HCEC 1CT (cell line): ENCODE results near the gene SLC25A30.
A peak's percentile ranks its signal among the peaks of the same experiment; 100 is the strongest.
"Not testable (repeated sequence)": the region's sequence is repeated elsewhere in the genome, so short reads cannot be mapped to it uniquely, and the experiment has no call there.

Experiments
- DNase-seq: peaks from one replicate; pipeline ENCODE4 v3.0.0-alpha.2; 2017

Gene SLC25A30

GRCh38 chr13:45364876-45365557 is 53.2 kb downstream of the SLC25A30 start:
- DNase-seq: no peak

DNA sequence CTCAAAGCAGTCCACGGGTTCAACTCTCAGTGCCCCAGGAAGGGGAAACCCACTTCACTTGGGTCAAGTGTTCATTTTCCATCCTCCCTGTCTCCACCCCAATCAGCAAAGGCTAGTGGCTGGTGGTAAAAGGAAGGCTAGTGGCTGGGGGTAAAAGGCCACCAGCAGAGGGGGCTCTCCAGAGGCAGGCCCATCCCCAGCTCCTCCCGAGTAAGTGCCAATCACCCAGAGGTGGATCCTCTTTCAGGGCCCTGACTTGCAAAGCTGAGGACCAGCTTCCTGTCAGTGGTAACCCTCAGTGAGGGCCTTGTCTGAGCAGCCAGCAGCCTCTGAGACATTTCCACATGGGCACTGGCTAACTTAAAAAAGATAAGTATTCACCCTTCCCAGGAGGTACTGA is 55.2 kb downstream of the SLC25A30 start:
- no peak for DNase-seq

DNA sequence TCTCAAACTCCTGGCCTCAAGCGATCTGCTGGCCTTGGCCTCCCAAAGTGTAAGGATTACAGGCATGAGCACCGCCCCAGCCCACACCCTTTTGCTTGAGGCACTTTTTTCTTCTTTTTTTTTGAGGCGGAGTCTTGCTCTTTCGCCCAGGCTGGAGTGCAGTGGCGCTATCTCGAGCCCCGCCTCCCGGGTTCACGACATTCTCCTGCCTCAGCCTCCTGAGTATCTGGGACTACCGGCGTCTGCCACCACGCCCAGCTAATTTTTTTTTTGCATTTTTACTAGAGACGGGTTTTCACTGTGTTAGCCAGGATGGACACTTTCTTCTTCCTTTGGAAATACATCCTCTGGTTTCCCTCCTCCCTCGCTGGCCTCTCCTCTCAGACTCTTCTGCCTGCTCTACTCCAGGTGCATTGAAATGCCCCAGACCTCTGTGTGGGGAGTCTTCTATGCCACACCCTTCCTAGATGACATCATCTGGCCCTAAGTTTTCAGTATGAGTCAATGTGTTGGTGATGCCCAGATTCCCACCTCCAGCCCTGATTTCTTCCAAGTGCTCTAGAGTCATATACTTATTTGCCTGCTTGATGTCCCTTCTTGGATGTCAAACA is 56.5 kb downstream of the SLC25A30 start:
- DNase-seq: peak; percentile 22

GRCh38 chr13:45356966-45357672 is 61.1 kb downstream of the SLC25A30 start:
- DNase-seq: no peak

- DNase-seq: no peak
Measured at GRCh38 chr13:45353895-45354294, 64.3 kb downstream of the SLC25A30 start.

- no peak for DNase-seq
Measured at GRCh38 chr13:45352031-45352430, 66.1 kb downstream of the SLC25A30 start.

GRCh38 chr13:45350152-45350551 is 68.0 kb downstream of the SLC25A30 start:
- DNase-seq: no peak

- DNase-seq: peak; percentile 29
Measured at GRCh38 chr13:45349438-45349837, 68.7 kb downstream of the SLC25A30 start.

DNA sequence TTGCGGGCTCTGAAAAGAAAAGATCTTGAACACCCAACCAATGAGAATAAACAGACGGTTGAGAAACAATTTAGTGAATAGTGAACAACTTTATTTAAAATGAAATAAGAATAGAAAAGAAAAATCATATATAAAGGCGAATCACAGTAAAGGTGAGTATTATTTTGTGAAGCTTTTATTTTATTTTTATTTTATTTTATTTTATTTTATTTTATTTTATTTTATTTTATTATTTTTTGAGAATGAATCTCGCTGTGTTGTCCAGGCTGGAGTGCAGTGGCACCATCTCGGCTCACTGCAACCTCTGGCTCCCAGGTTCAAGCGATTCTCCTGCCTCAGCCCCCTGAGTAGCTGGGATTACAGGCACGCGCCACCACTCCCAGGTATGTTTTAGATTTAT is 74.1 kb downstream of the SLC25A30 start:
- DNase-seq: not testable (repeated sequence)
